HL-60/S4 treated with phorbol 12-myristate 13-acetate at 8.2 ng/mL for 4 days and 3 days (cell line): ENCODE results near the gene SLC48A1.

Experiments used
- in situ Hi-C: fragments of 300-500 bp; cut with MboI; formaldehyde crosslinking; loops from 2 replicates; pipeline ENCODE4 v1.15.0; 2022; ENCODE audit warnings: low sequenced_read_pairs

The SLC48A1 gene

DNA sequence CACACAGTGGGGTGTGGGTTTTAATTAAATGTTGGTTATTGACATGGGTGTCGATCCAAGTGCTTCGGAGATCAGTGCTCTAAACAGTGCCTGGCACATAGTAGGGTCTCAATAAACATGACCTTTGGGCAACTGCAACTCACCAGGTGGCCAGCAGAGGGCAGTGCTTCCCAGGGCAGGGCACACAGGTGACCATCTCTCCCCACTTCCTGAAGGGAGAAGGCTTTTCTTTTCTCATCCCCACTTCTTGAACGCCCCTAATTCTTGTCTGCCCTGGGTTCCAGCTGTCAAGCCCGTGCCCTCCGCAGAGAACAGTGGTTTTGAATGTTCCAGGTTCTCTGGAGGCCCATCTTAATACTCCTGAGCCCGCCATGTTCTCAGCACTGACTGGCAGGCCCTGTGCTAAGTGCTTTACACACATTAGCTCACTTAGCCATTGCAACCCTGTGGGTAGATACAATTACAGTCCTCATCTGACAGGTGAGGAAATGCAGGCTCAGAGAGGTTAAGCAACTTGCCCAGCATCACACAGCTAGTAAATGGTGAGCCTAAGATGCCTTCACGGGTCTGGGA is 30.7 kb upstream of the SLC48A1 start:
- in situ Hi-C loops = loop anchor here (25.0 kb wide), 1 partner anchor 420 kb away; the partner anchor contains the start of gene ASB8

- in situ Hi-C loops = loop anchor here (25.0 kb wide), 1 partner anchor 419 kb away; the partner anchor contains the start of gene ASB8
Measured at GRCh38 chr12:47743311-47743860, 29.7 kb upstream of the SLC48A1 start.

GRCh38 chr12:47744005-47744651 is 28.9 kb upstream of the SLC48A1 start:
- in situ Hi-C loops = loop anchor here (25.0 kb wide), 1 partner anchor 418 kb away; the partner anchor contains the start of gene ASB8

DNA sequence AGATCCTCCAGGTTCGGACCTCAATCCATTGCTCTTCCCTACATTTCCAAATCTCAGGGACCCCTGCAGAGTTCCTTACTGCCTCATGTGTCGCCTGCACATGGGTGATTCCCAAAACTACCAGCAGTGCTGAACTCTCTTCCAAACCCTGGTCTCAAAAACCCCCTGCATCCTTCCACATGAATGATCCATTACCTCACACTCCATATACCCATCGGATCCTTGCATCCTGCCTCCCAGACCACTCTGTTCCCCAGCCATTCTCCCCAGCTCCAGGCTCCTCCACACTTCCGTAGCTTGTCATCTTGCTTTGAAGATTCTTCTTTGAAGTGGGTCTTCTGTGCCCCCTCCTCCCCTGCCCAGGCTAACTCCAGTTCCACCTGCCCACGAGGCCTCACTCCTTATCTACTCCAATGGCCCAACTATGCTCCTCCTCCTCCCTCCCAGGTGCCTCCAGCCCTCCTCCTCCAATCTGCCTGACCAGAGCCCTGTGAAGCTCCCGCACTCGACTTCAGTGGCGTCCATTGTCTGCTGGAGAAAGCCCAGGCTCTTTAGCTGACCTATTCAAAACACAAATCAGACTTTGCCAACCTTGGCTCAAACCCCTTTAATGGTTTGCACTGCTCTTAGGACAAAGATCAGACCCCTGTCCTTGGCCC is 28.1 kb upstream of the SLC48A1 start:
- in situ Hi-C loops = loop anchor here (25.0 kb wide), 1 partner anchor 417 kb away; the partner anchor contains the start of gene ASB8

DNA sequence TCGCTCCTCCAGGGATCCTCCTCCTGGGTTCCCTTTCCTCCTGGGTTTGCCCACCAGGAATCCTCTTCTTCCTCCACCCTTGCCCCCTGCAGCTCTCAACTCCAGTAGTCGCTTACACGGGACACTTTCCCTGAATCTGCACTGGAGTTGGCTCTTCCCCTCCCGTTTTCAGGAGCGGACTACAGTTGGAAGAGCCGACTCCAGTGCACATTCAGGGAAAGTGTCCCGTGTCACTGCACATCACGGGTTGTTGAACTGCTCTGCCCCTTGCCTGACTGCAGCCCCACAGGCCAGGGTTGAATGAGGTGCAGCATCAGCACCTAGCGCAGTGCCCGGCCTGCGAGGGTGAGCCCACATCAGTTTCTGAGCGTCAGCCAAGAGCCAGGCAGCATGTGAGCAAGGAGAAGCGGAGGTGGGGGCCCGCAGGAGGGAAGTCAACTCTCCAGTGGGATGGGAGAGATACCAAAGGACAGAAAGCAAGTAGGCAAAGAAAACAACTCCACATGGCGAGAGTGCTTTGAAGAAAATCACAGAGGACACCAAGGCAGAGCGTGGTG is 27.5 kb upstream of the SLC48A1 start:
- in situ Hi-C loops = loop anchor here (25.0 kb wide), 1 partner anchor 417 kb away; the partner anchor contains the start of gene ASB8

GRCh38 chr12:47746073-47746472 is 27.0 kb upstream of the SLC48A1 start:
- in situ Hi-C loops = loop anchor here (25.0 kb wide), 1 partner anchor 416 kb away; the partner anchor contains the start of gene ASB8

GRCh38 chr12:47746523-47746922 is 26.5 kb upstream of the SLC48A1 start:
- in situ Hi-C loops = loop anchor here (25.0 kb wide), 1 partner anchor 416 kb away; the partner anchor contains the start of gene ASB8

GRCh38 chr12:47747126-47747525 is 25.9 kb upstream of the SLC48A1 start:
- in situ Hi-C loops = loop anchor here (25.0 kb wide), 1 partner anchor 415 kb away; the partner anchor contains the start of gene ASB8

DNA sequence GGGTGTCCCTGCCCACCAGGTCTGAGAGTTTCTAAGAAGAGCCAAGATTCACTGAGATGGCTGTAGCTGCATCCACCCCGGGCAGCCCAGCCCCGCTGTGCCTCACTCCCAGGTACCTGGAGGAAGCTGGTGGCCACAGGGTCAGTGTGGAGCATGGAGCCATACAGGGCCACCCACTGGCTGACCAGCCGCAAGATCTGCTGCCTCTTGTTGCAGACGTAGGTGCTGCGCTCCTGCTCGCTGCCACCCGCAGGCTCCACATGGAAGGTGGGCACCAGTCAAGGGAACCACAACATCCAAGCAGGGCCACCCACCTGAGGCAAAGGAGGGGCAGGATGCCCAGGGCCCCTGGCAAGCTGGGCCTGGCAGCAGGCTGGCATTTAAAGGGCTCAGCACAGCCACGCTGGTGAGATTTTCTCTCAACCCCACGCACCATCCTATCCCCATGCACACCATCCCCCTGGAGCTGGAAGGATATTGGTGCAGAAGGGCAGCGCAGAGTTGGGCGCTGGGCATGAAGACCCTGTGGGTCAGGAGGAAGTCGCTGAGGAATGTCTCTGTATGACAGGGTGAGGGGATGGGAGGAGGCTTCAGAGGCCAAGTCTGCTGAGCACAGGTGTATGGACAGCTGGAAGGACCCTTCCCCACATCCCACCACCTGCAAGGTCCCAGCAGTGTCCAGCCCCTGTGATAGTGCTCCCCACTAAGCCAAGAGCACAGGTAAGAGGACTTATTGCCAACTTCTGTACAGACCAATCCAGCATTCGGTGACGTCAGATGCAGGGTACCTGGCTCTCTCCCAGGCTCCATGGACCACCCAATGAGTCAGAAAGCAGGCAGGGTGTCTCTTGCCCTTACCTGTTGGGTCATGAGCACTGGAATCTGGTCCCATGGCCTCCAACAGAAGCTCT is 25.2 kb upstream of the SLC48A1 start:
- in situ Hi-C loops = loop anchor here (25.0 kb wide), 1 partner anchor 414 kb away; the partner anchor contains the start of gene ASB8

DNA sequence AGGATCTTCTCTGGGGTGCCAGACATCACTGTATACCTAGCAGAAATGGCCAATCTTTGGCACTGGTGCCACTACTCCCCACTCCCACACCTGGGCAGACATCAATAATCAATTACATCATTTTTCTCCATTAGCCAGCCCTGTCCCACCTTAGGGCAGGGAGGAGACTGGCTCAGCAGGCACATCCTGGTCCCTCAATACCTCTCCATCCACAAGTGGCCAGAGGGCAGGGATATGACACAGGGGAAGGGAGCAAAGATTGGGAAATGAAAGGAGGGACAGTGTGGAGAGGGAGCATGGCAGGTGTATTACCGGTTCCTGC is 24.6 kb upstream of the SLC48A1 start:
- in situ Hi-C loops = loop anchor here (25.0 kb wide), 1 partner anchor 414 kb away; the partner anchor contains the start of gene ASB8

DNA sequence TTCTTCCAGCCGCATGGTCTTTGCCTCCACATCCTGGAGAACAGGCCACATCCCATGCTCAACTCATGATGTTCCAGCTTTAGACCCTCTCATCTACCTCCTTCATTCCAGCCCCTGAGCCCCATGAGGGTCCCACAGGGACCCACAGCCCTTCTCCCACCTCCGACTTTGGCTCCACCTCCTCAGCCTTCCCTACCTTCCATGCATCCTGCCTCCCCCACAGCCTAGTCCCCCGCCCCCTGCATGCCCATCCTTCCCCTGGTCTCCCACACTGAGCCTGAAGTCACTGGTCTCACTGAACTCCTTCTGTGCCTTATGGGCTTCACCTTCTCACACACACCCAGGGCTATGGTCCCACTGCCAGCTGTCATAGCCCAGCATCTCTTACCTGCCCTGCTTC is 24.1 kb upstream of the SLC48A1 start:
- in situ Hi-C loops = loop anchor here (25.0 kb wide), 1 partner anchor 413 kb away; the partner anchor contains the start of gene ASB8

DNA sequence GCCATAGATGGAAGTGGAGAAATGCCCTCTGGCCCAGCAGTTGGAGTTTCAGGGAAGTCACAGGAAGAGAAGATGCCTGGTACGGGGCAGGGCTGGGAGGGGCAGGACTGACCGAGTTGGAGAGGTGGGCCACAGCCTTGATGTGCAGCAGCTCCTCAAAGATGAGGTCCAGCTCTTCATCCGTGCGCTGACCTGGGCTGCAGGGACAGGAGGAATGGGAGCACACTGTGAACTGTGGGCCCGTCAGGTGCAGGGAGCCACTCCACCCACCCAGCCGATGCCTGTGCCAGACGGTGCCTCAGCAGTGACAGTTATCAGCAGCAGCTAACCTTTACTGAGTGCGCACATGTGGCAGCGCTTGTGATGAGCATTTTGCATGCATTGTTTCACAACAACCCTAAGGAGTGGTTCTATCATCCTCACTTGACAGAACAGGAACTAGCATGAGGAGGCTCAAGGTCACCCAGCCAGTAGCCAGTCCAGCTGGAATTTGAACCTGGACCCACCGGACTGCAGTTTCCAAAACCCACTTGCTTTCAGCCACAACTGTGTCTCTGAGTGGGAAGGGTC is 22.7 kb upstream of the SLC48A1 start:
- in situ Hi-C loops = no loop called here

DNA sequence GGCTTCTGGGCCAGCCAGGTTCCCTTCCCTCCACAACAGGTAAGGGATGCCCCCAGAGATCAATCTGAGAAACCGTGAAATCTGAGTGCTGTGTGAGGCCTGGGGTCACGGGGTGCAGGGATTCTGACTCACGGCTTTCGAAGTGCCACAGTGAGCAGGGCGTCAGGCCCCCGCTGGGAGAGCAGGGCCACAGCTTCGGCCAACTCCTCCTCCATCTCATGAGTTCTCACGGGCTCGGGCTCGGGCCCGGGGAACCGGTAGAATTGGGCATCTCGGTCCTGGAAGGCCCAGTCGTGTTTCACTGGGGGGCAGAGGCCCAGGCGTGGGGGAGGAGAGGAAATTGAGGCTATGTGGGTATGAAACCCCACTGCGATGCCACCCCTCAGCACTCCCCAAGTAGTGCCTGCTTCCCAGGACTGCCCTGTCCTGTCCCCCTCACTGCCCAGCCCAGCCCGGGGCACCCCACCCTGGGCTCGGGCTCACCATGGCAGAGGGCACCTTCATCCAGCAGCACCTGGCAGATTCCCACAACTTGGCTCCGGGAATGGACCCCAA is 22.0 kb upstream of the SLC48A1 start:
- in situ Hi-C loops = no loop called here

DNA sequence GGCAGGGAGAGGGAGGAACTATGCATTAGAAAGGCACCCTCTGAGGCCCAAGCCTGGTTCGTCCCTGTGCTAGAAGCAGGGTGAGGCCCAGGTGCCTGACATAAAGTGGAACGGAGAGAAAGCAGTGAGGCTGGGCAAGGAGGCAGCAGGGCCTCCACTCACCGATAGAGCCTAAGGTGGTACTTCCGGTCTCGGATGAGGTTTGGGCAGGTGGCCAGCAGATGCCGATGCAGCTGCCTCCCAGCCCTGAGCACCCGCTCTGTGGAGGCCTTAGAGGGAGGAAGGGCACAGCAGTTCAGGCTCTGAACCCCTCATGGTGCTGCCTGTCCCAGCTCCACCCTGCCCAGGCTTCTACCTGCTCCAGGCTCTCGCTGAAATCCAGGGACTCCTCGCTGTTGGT is 21.5 kb upstream of the SLC48A1 start:
- in situ Hi-C loops = no loop called here

- in situ Hi-C loops = no loop called here
Measured at GRCh38 chr12:47752121-47752520, 20.9 kb upstream of the SLC48A1 start.

GRCh38 chr12:47752552-47752951 is 20.5 kb upstream of the SLC48A1 start:
- in situ Hi-C loops = no loop called here

DNA sequence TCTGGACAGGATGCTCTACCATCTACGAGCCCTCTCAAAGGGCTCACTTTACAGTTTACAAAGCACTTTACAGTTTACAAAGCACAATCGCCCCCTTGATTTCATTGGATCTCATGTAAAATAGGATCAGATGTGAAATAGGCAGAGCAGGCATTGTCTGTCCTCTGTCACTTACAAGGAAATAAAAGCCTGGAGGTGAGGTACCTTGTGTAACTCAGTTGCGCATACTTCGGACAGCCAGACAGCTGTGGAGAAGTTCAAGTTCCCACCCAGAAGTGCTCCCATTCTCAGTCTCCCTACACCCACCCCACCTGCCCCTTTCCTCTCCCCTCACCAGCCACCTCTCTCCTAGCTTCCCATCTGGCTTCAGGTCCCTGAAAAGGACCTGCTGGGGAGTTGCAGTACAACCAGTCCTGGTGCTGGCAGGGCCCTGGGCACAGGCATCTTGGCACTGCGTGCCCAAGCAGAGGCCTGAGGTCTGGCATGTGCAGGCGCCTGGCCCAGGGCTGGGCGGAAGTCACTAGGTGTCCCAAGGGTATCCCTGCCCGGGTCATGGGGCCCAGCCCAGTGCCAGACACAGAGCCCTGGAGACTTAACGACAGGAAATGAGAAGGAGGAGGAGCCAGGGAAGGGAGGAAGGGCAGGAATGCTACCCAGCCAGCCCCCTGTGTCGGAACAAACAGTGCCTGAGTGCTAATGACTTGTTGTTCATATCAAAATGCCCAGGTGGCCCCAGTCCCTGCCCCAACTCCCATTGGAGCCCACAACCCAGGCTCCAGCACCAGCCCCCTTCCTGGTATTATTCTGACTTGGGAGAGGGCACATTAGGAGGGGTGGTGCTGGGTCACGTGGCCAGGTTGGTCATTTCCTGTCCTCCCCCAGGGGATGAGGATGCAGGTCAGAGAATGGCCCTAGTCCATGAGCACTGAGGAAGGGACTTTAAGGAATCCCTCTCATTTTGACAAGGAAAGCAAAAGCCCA is 19.7 kb upstream of the SLC48A1 start:
- in situ Hi-C loops = no loop called here

- in situ Hi-C loops = no loop called here
Measured at GRCh38 chr12:47754126-47754525, 18.9 kb upstream of the SLC48A1 start.
